ENCODE data around the gene HSD11B1.

Gene HSD11B1

DNA sequence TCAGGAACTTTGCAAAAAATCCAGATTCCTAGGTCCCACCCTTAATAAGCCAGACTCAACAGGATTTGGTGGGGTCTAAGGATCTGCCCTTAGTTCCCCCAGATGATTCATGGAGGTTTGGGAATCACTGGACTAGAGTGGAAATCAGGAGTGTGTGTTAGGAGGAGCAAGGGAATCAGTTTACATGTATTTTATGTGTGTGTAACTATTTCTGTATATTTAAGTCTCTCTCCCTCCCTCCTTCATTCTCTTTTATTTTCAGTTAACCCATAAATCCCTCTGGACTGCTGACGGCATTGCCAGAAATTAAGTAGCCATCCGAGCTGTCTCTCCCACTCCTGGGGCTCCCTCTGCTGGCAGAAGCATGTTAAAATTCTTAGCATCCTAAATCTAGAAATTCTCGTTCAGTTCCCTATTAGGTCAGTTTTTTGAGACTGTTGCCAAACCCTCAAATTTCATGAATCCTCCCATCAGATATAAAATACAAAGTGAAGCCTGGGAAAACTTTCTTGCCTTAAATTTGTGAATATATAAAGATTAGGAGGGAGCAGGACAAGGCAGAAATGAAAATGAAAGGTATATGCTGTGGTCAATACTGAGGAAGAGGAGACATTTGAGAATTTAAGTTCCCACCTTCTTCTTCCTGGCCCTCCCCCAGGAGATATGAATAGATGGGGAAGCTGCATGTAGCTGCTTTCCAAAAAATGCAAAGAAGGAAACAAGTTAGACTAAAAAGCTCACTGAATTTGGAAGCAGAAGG, 11.7 kb upstream of the HSD11B1 start:
- TF ChIP-seq, protein P1, sequence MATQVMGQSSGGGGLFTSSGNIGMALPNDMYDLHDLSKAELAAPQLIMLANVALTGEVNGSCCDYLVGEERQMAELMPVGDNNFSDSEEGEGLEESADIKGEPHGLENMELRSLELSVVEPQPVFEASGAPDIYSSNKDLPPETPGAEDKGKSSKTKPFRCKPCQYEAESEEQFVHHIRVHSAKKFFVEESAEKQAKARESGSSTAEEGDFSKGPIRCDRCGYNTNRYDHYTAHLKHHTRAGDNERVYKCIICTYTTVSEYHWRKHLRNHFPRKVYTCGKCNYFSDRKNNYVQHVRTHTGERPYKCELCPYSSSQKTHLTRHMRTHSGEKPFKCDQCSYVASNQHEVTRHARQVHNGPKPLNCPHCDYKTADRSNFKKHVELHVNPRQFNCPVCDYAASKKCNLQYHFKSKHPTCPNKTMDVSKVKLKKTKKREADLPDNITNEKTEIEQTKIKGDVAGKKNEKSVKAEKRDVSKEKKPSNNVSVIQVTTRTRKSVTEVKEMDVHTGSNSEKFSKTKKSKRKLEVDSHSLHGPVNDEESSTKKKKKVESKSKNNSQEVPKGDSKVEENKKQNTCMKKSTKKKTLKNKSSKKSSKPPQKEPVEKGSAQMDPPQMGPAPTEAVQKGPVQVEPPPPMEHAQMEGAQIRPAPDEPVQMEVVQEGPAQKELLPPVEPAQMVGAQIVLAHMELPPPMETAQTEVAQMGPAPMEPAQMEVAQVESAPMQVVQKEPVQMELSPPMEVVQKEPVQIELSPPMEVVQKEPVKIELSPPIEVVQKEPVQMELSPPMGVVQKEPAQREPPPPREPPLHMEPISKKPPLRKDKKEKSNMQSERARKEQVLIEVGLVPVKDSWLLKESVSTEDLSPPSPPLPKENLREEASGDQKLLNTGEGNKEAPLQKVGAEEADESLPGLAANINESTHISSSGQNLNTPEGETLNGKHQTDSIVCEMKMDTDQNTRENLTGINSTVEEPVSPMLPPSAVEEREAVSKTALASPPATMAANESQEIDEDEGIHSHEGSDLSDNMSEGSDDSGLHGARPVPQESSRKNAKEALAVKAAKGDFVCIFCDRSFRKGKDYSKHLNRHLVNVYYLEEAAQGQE (IDR thresholded peaks at IDR 0.05; ENCODE audit: insufficient read depth in 1 of 2, low read depth in 2 of 2, low read length in 2 of 2): no peak
- TF ChIP-seq SIN3A (IDR thresholded peaks at IDR 0.05; ENCODE audit: borderline replicate concordance, insufficient read depth, low read length) (no peak), TAF1 (IDR thresholded peaks at IDR 0.05; ENCODE audit: borderline replicate concordance, insufficient read depth, low read length) (no peak), FOXP2 (optimal IDR thresholded peaks at IDR 0.05; ENCODE audit: borderline replicate concordance, extremely low read depth, extremely low read length, insufficient read depth) (no peak), POLR2AphosphoS5 (IDR thresholded peaks at IDR 0.05; ENCODE audit: low read depth, low read length) (no peak)

DNA sequence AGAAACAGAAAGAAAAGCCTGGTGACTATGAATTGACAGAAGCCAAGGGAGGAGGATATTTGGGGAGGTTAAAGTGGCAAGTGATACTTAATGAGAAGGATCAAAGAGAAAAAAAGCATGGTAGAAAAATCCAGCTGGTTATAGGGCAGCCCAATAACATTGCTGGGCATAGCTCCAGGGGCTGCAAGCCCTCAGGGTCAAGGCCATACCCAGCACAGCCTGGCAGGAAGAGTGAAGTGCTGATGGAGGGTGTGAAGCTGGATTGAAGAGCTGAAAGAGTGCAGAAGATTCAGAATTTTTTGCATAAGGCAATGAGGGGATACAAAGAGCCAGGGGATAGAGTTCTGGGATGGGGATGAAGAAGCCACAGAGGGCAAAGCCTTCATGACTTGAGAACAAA, 8.0 kb upstream of the HSD11B1 start:
- TF ChIP-seq TAF1 (IDR thresholded peaks at IDR 0.05; ENCODE audit: borderline replicate concordance, insufficient read depth, low read length) (no peak), POLR2AphosphoS5 (IDR thresholded peaks at IDR 0.05; ENCODE audit: low read depth, low read length) (no peak), FOXP2 (optimal IDR thresholded peaks at IDR 0.05; ENCODE audit: borderline replicate concordance, extremely low read depth, extremely low read length, insufficient read depth) (no peak), SIN3A (IDR thresholded peaks at IDR 0.05; ENCODE audit: borderline replicate concordance, insufficient read depth, low read length) (no peak)
- TF ChIP-seq, protein P1 (IDR thresholded peaks at IDR 0.05; ENCODE audit: insufficient read depth in 1 of 2, low read depth in 2 of 2, low read length in 2 of 2): no peak

DNA sequence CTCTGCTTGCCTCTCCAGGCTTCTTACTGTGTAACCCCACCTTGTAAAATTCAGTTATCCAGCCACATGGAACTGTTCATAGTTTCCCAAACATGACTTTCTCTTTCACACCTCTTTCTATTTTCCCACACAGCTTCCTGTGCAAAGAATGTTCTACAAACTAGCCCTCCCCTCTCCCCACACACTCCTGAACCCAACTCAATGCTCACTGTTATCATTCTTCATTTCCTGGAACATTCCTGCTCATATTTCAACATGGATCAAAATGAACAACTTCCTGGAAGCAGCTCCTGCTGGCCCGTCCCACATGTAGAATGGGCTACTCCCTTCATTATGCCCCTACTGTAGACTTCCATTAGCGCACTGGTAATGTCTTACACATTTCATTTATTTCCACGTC, 7.5 kb upstream of the HSD11B1 start:
- no peak for TF ChIP-seq POLR2AphosphoS5 (IDR thresholded peaks at IDR 0.05; ENCODE audit: low read depth, low read length)
- TF ChIP-seq FOXP2 (optimal IDR thresholded peaks at IDR 0.05; ENCODE audit: borderline replicate concordance, extremely low read depth, extremely low read length, insufficient read depth): no peak
- TF ChIP-seq TAF1 (IDR thresholded peaks at IDR 0.05; ENCODE audit: borderline replicate concordance, insufficient read depth, low read length): no peak
- TF ChIP-seq, protein P1 (IDR thresholded peaks at IDR 0.05; ENCODE audit: insufficient read depth in 1 of 2, low read depth in 2 of 2, low read length in 2 of 2): no peak
- TF ChIP-seq SIN3A (IDR thresholded peaks at IDR 0.05; ENCODE audit: borderline replicate concordance, insufficient read depth, low read length): no peak

- TF ChIP-seq, protein P1 (IDR thresholded peaks at IDR 0.05; ENCODE audit: insufficient read depth in 1 of 2, low read depth in 2 of 2, low read length in 2 of 2): no peak
- TF ChIP-seq SIN3A (IDR thresholded peaks at IDR 0.05; ENCODE audit: borderline replicate concordance, insufficient read depth, low read length): no peak
- no peak for TF ChIP-seq TAF1 (IDR thresholded peaks at IDR 0.05; ENCODE audit: borderline replicate concordance, insufficient read depth, low read length)
- TF ChIP-seq FOXP2 (optimal IDR thresholded peaks at IDR 0.05; ENCODE audit: borderline replicate concordance, extremely low read depth, extremely low read length, insufficient read depth): no peak
- TF ChIP-seq POLR2AphosphoS5 (IDR thresholded peaks at IDR 0.05; ENCODE audit: low read depth, low read length): no peak
Measured at GRCh38 chr1:209702832-209703231, 1.8 kb upstream of the HSD11B1 start.
